D721Med (cell line): ENCODE data around the gene TTLL9.

Experiments used
- DNase-seq: peaks from one replicate; pipeline ENCODE4 v3.0.0; 2011; ENCODE audit warnings: low spot score; ENCODE audit not compliant: insufficient read length
- FAIRE-seq: peaks from 2 replicates; lab custom pipeline; 2011; peaks lifted over from hg19 to GRCh38; lab: Jason Lieb, UNC
- CTCF ChIP-seq: IDR thresholded peaks from 2 replicates; pipeline ENCODE4 v1.5.1; 2012; ENCODE audit warnings: mild to moderate bottlenecking, control low read depth; ENCODE audit not compliant: insufficient read depth; ENCODE audit errors: missing control alignments

The TTLL9 gene

GRCh38 chr20:31863296-31864085 is 6.9 kb upstream of the TTLL9 start:
- no peak for FAIRE-seq
- no peak for DNase-seq
- no peak for TF ChIP-seq CTCF

GRCh38 chr20:31864521-31865400 is 5.7 kb upstream of the TTLL9 start:
- DNase-seq: no peak
- no peak for TF ChIP-seq CTCF
- no peak for FAIRE-seq

- TF ChIP-seq CTCF: no peak
- FAIRE-seq (no peak), DNase-seq (no peak)
These were observed 4.2 kb upstream of the TTLL9 start for GRCh38 chr20:31866221-31866620.

GRCh38 chr20:31868853-31869672 is 1.4 kb upstream of the TTLL9 start:
- no peak for DNase-seq
- no peak for FAIRE-seq
- TF ChIP-seq CTCF: no peak

- TF ChIP-seq CTCF: no peak
- FAIRE-seq (no peak), DNase-seq (no peak)
These were observed 827 bp upstream of the TTLL9 start for GRCh38 chr20:31869673-31869941.

GRCh38 chr20:31870726-31871617 is 538 bp downstream of the TTLL9 start:
- no peak for TF ChIP-seq CTCF
- no peak for DNase-seq
- FAIRE-seq: no peak
